Astrocyte (in vitro differentiated cells and primary cell): Measurements from ENCODE around the gene SEC14L3. TPM values are rescaled to one million over a fixed set of nuclear protein-coding genes. Genes with fewer than 3 reads are reported as not detected.

ENCODE experiments used
- DNase-seq: peaks from one replicate; pipeline ENCODE4 v3.0.0-alpha.2; 2010; ENCODE audit warnings: low read depth
- FAIRE-seq: peaks from 2 replicates; lab custom pipeline; 2011; peaks lifted over from hg19 to GRCh38; lab: Jason Lieb, UNC
- H2AFZ ChIP-seq: 2 replicates; pipeline ENCODE4 v1.6.0; 2012; ENCODE audit warnings: low read depth, low read length, inconsistent platforms
- H3K27ac ChIP-seq: 2 replicates; pipeline ENCODE4 v1.5.1; 2011; ENCODE audit warnings: low read depth, low read length, inconsistent platforms
- H3K27me3 ChIP-seq: 2 replicates; pipeline ENCODE4 v1.6.0; 2011; ENCODE audit warnings: low read length, inconsistent platforms; ENCODE audit not compliant: insufficient read depth
- H3K36me3 ChIP-seq: 2 replicates; pipeline ENCODE4 v1.5.1; 2011; ENCODE audit warnings: low read length, inconsistent platforms; ENCODE audit not compliant: insufficient read depth
- H3K4me1 ChIP-seq: 2 replicates; pipeline ENCODE4 v1.5.1; 2011; ENCODE audit warnings: low read length, inconsistent platforms; ENCODE audit not compliant: insufficient read depth
- H3K4me2 ChIP-seq: 2 replicates; pipeline ENCODE4 v1.6.0; 2012; ENCODE audit warnings: low read length, inconsistent platforms
- H3K4me3 ChIP-seq: 2 replicates; pipeline ENCODE4 v1.5.1; 2011; ENCODE audit warnings: low read depth, mild to moderate bottlenecking, low read length, inconsistent platforms; ENCODE audit not compliant: insufficient read depth
- H3K79me2 ChIP-seq: 2 replicates; pipeline ENCODE4 v1.6.0; 2012; ENCODE audit warnings: mild to moderate bottlenecking, low read length, inconsistent platforms; ENCODE audit not compliant: insufficient read depth
- H3K9ac ChIP-seq: 2 replicates; pipeline ENCODE4 v1.6.0; 2012; ENCODE audit warnings: mild to moderate bottlenecking, low read length, inconsistent platforms
- H3K9me3 ChIP-seq: 2 replicates; pipeline ENCODE4 v1.5.1; 2012; ENCODE audit warnings: low read depth, mild to moderate bottlenecking, low read length, inconsistent platforms; ENCODE audit not compliant: insufficient read depth
- H4K20me1 ChIP-seq: 2 replicates; pipeline ENCODE4 v1.6.0; 2012; ENCODE audit warnings: low read length, inconsistent platforms; ENCODE audit not compliant: insufficient read depth
- H3K27ac Mint-ChIP-seq: one replicate; pipeline ENCODE4 v1.8.0; 2021; ENCODE audit warnings: mild to moderate bottlenecking, mixed read lengths; ENCODE audit not compliant: unreplicated experiment
- H3K27me3 Mint-ChIP-seq: one replicate; pipeline ENCODE4 v1.8.0; 2021; ENCODE audit warnings: low read depth, mixed read lengths; ENCODE audit not compliant: unreplicated experiment
- H3K36me3 Mint-ChIP-seq: one replicate; pipeline ENCODE4 v1.8.0; 2021; ENCODE audit warnings: low read depth, mixed read lengths; ENCODE audit not compliant: unreplicated experiment
- H3K4me1 Mint-ChIP-seq: one replicate; pipeline ENCODE4 v1.8.0; 2021; ENCODE audit warnings: low read depth, mixed read lengths; ENCODE audit not compliant: unreplicated experiment
- H3K4me3 Mint-ChIP-seq: one replicate; pipeline ENCODE4 v1.8.0; 2021; ENCODE audit warnings: mild to moderate bottlenecking, moderate library complexity, mixed read lengths; ENCODE audit not compliant: unreplicated experiment
- H3K9me3 Mint-ChIP-seq: one replicate; pipeline ENCODE4 v1.8.0; 2021; ENCODE audit warnings: mild to moderate bottlenecking, mixed read lengths; ENCODE audit not compliant: unreplicated experiment
- EZH2 ChIP-seq: IDR thresholded peaks from 2 replicates; pipeline ENCODE4 v1.6.1; 2012; ENCODE audit warnings: mild to moderate bottlenecking, low read length, inconsistent platforms; ENCODE audit not compliant: insufficient read depth
- total RNA-seq: library from RNA; stranded (reverse); gene quantifications from 2 replicates; pipeline ENCODE4 v1.2.1, GENCODE V29; 2021
- TF ChIP-seq, protein P1 (sequence below): IDR thresholded peaks from 2 replicates; pipeline ENCODE4 v1.5.1; 2011; ENCODE audit warnings: low read depth, mild to moderate bottlenecking, inconsistent platforms, low read length, moderate library complexity; ENCODE audit not compliant: insufficient read depth

The SEC14L3 gene
- total RNA-seq, 1 donor from 2014 or later: not detected

DNA sequence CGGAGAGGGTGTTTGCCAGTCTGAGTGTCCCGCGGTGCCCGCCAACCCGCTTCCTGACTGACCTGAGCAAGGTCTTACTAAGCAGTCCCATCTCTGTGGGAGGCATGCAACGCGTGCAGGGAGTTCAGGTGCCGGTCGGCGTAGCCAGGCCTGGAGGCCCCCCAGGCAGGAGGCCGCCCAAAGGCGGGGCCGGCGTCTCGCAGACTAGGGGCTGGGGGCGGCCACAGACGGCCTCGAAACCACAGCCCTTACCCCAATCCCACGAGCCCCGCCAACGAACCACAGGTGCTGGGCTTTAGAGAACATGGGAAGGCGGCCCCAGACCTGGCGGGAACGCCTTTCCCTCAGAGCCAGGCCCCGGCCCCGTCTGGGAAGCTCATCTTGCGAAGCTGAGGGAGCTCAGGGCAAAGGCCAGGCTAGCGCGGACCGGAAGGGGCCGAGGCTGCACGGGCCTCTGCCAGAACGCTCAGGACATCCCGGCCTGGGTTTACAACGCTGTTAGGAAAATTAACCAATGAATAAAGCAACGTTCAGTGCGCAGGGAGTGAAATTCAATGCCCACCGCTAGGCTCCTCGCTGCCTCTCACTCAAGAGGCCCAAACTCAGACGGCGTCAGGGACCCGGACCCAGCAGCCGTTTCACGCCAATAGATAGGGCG lies 48.4 kb downstream of the SEC14L3 start:
- TF ChIP-seq EZH2: no peak
- TF ChIP-seq, protein P1, sequence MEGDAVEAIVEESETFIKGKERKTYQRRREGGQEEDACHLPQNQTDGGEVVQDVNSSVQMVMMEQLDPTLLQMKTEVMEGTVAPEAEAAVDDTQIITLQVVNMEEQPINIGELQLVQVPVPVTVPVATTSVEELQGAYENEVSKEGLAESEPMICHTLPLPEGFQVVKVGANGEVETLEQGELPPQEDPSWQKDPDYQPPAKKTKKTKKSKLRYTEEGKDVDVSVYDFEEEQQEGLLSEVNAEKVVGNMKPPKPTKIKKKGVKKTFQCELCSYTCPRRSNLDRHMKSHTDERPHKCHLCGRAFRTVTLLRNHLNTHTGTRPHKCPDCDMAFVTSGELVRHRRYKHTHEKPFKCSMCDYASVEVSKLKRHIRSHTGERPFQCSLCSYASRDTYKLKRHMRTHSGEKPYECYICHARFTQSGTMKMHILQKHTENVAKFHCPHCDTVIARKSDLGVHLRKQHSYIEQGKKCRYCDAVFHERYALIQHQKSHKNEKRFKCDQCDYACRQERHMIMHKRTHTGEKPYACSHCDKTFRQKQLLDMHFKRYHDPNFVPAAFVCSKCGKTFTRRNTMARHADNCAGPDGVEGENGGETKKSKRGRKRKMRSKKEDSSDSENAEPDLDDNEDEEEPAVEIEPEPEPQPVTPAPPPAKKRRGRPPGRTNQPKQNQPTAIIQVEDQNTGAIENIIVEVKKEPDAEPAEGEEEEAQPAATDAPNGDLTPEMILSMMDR: peak; percentile 4
- Histone ChIP-seq H2AFZ (peak overlapping the region; percentile 58), H3K27me3 (no peaks in the 10 kb centered on the region), H3K4me3 (peak overlapping the region; percentile 56), H3K4me2 (peak overlapping the region; percentile 90), H4K20me1 (no peaks in the 10 kb centered on the region), H3K36me3 (peaks cover 7% of the 10 kb centered on the region), H3K79me2 (no peaks in the 10 kb centered on the region), H3K9ac (peak overlapping the region; percentile 93), H3K9me3 (no peaks in the 10 kb centered on the region), H3K27ac (peak overlapping the region; percentile 98), H3K4me1 (peaks cover 63% of the 10 kb centered on the region)
- Mint-ChIP-seq H3K27me3 (no peaks in the 10 kb centered on the region), H3K9me3 (no peaks in the 10 kb centered on the region), H3K27ac (peak overlapping the region; percentile 100), H3K4me1 (peaks cover 32% of the 10 kb centered on the region), H3K36me3 (peaks cover 8% of the 10 kb centered on the region), H3K4me3 (peak overlapping the region; percentile 87)
- FAIRE-seq: no peak
- DNase-seq: no peak

DNA sequence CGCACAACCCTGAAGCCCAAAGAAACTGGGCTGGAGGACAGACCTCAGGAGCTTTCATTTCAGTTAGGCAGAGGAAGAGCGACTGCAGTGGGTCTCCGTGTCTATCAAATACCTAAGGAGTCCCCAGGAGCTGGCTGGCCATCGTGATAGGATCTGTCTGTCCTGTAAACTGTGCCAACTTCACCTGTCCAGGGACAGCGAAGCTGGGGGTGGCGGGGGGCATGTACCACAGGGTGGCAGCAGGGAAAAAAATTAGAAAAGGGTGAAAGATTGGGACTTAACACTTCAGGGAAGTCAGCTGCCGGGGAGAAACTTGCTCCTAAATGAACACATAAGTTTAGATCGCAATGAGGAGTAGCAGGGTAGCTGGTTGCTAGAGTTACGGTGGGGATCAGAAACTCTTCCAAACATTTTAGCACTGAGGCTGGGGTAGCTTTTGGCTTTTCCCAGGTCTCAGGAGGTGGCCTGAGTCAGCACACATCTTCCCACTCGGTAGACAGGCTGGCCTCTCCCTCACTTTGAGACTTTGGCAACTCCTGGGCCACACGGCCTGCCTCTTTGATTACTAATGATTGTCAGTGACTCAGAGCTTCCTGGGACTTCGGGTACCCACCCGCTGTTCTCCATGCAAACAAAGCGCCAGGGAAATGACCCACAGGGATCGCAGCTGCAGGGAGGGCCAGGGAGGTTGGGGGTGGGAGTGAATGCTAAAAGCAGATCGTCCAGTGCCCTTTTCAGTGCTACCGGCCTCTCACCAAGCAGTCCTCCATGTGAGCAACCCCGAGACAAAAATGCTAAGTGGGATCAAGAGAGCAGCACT lies 49.1 kb downstream of the SEC14L3 start:
- Mint-ChIP-seq H3K36me3 (peaks cover 8% of the 10 kb centered on the region), H3K9me3 (no peaks in the 10 kb centered on the region), H3K4me3 (peak overlapping the region; percentile 87), H3K27me3 (no peaks in the 10 kb centered on the region), H3K27ac (peak overlapping the region; percentile 100), H3K4me1 (peaks cover 32% of the 10 kb centered on the region)
- H3K27ac ChIP-seq: peak overlapping the region; percentile 98
- no peaks in the 10 kb centered on the region for H3K27me3 ChIP-seq
- no peak overlapping the region for H2AFZ ChIP-seq
- no peaks in the 10 kb centered on the region for H3K79me2 ChIP-seq
- TF ChIP-seq EZH2: no peak
- TF ChIP-seq, protein P1: no peak
- FAIRE-seq (no peak), DNase-seq (peak; percentile 97)
- no peaks in the 10 kb centered on the region for H3K9me3 ChIP-seq
- H4K20me1 ChIP-seq: no peaks in the 10 kb centered on the region
- peak overlapping the region; percentile 56 for H3K4me3 ChIP-seq
- peak overlapping the region; percentile 90 for H3K4me2 ChIP-seq
- H3K36me3 ChIP-seq: peaks cover 13% of the 10 kb centered on the region
- peak overlapping the region; percentile 93 for H3K9ac ChIP-seq
- peaks cover 63% of the 10 kb centered on the region for H3K4me1 ChIP-seq
